ENCODE results near the gene INMT. TPM values are rescaled to one million over a fixed set of nuclear protein-coding genes. Genes with fewer than 3 reads are reported as not detected.

Gene INMT
- total and polyA plus RNA-seq, 7 donors, result 2.3 to 32.0 (median 4.6) TPM

DNA sequence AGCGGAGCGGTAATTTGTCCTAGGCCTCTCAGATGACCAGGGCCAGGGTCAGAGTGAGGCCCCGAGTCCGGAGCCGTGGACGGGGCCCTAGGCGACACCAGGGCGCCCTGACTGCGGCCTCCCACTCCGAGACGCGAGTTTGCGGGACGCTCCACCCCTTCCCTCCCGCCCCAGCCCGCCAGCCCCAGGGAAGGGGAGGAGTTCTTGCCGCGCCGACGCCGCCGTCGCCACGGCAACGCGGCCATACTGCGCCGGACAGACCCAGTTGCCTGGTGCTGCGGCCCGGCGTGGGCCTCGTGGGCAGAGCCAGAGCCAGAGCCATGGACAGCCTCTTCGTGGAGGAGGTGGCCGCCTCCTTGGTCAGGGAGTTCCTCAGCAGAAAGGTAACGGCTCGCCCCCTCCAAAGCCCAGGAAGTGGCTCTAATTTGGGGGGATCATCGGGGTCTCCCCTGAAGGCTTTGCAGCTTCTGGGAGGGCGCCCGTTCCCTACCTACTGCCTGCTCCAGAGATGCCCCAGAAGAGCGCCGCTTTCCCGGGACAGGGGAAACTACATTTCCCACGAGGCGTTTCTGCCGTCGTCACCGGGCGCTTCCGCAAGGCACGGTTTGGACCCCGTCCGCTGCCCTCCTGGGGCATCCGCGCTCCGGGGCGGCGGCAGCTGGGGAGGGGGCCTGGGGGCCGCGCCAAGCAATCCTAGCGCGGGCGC is 19.4 kb downstream of the INMT start, which contains the start of gene MINDY4:
MINDY4 (plus strand) TSS at position 244 of the 706 bp plus-strand sequence; CDS start at position 321, 77 bp downstream.
- ATAC-seq, result peak; percentile 94 to 98 (median 96)
- intact Hi-C loops (cut with DNase I), result no loop called here
- DNase-seq, result peak; percentile 88 to 92
- 2 to 3% (median 2%) methylated on average over 54 to 62 of the region's 62 CpGs for WGBS, 3 donors
- peak within 1 kb of the TSS; percentile 85 for H3K27ac ChIP-seq
- H3K4me1 ChIP-seq, result peaks cover 7% of the 10 kb centered on the region
- H3K27me3 ChIP-seq (ENCODE audit: insufficient read depth in 3 of 3, low read length in 2 of 3), result no peaks in the 10 kb centered on the region
- no peaks in the 10 kb centered on the region for H3K9me3 ChIP-seq
- TF ChIP-seq, protein P1, sequence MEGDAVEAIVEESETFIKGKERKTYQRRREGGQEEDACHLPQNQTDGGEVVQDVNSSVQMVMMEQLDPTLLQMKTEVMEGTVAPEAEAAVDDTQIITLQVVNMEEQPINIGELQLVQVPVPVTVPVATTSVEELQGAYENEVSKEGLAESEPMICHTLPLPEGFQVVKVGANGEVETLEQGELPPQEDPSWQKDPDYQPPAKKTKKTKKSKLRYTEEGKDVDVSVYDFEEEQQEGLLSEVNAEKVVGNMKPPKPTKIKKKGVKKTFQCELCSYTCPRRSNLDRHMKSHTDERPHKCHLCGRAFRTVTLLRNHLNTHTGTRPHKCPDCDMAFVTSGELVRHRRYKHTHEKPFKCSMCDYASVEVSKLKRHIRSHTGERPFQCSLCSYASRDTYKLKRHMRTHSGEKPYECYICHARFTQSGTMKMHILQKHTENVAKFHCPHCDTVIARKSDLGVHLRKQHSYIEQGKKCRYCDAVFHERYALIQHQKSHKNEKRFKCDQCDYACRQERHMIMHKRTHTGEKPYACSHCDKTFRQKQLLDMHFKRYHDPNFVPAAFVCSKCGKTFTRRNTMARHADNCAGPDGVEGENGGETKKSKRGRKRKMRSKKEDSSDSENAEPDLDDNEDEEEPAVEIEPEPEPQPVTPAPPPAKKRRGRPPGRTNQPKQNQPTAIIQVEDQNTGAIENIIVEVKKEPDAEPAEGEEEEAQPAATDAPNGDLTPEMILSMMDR (IDR thresholded peaks at IDR 0.05), result no peak
- H3K36me3 ChIP-seq (ENCODE audit: insufficient read depth in 1 of 2, low read depth in 1 of 2), result no peaks in the 10 kb centered on the region
- H3K4me3 ChIP-seq, result peak within 1 kb of the TSS; percentile 97

DNA sequence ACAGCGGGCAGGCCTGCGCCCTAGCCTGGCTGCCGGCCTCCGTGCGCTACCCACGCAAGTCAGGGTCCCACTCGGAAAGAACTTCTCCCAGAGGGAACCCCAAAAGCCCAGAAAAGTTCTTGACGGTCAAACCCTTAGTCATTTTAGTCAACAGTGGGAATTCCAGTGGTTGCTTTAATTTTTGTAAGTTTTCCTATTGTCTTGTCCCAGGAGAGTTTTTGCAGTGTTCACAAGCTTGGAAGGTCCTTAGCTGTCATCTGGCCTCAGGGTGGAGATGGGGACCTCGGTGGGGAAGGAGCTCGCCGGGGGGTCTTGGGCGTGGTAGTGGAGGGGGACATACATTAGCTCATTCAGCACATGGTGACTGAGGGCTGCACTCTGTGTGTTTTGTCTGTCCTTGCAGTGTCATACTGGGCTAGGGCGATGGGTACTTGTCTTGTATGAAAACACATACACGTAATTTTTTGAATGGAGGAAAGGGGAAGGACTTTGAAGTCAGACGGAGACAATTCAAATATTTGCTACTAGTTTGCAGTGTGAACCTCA is 20.0 kb downstream of the INMT start:
- Histone ChIP-seq H3K4me3 (peak overlapping the region; percentile 97), H3K9me3 (no peaks in the 10 kb centered on the region), H3K36me3 (ENCODE audit: insufficient read depth in 1 of 2, low read depth in 1 of 2) (no peaks in the 10 kb centered on the region), H3K4me1 (peaks cover 7% of the 10 kb centered on the region), H3K27me3 (ENCODE audit: insufficient read depth in 3 of 3, low read length in 2 of 3) (no peaks in the 10 kb centered on the region), H3K27ac (peak overlapping the region; percentile 85)
- intact Hi-C loops (cut with DNase I), result no loop called here
- 4 to 8% (median 5%) methylated on average over 15 of the region's 15 CpGs for WGBS, 3 donors
- TF ChIP-seq, protein P1 (IDR thresholded peaks at IDR 0.05), result no peak
- ATAC-seq, result peak; percentile 9 to 29 (median 18)
- no peak for DNase-seq

DNA sequence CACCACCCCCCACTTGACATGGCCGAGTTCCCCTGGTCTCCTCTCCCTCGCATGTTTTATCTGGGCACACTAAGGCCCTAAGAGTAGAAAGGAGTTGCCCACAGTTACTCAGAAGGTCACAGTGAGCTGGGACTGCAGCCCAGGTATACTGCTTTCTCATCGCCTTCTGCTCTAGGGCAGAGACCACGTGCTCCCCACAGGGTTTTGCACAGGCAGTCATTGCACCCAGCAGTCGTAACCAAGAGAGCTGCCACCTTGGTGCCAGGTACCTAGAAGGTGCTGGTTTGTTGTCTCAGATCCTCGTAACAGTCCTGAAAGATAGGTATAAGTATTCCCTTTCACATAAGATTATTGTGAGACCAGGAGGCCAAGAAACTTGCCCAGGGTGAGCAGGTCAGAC is 21.0 kb downstream of the INMT start:
- Histone ChIP-seq H3K27ac (no peak overlapping the region), H3K4me3 (no peak overlapping the region), H3K27me3 (ENCODE audit: insufficient read depth in 3 of 3, low read length in 2 of 3) (no peaks in the 10 kb centered on the region), H3K36me3 (ENCODE audit: insufficient read depth in 1 of 2, low read depth in 1 of 2) (no peaks in the 10 kb centered on the region), H3K4me1 (peaks cover 7% of the 10 kb centered on the region), H3K9me3 (no peaks in the 10 kb centered on the region)
- intact Hi-C loops (cut with DNase I), result no loop called here
- no peak for DNase-seq
- WGBS, 3 donors, result 48 to 87% (median 68%) methylated on average over 6 of the region's 6 CpGs
- no peak for ATAC-seq
- TF ChIP-seq, protein P1 (IDR thresholded peaks at IDR 0.05), result no peak

DNA sequence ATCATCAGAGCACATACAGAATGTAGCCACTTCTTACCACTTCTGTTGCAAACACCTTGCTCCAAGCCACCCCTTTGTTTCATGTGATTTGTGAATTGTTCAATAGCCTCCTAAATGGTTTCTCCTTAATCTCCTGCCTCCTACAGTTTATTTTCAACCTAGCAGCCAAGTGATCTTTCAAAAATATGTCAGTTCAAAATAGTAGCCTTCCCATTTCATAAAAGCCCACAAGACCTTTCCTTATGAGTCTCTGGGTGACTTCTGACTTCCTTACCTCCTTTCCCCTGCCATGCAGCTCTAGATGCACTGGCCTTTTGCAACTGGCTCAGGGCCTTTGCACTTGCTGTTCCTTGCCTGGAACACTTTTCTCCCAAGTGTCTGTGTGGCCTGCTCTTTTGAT is 24.1 kb downstream of the INMT start:
- DNase-seq (no peak), ATAC-seq (no peak)
- intact Hi-C loops (cut with DNase I), result no loop called here
- no peaks in the 10 kb centered on the region for H3K9me3 ChIP-seq
- no peak overlapping the region for H3K27ac ChIP-seq
- H3K36me3 ChIP-seq (ENCODE audit: insufficient read depth in 1 of 2, low read depth in 1 of 2), result no peaks in the 10 kb centered on the region
- no peak overlapping the region for H3K4me3 ChIP-seq
- peaks cover 32% of the 10 kb centered on the region for H3K4me1 ChIP-seq
- TF ChIP-seq, protein P1 (IDR thresholded peaks at IDR 0.05), result no peak
- H3K27me3 ChIP-seq (ENCODE audit: insufficient read depth in 3 of 3, low read length in 2 of 3), result no peaks in the 10 kb centered on the region
